CD14-positive monocyte (primary cell): ENCODE results near the gene WDR7. TPM values are rescaled to one million over a fixed set of nuclear protein-coding genes. Genes with fewer than 3 reads are reported as not detected.

ENCODE experiments used
- DNase-seq, 3 donors: peaks; one replicate each; pipeline ENCODE4 v3.0.0-alpha.2; 2011 to 2022
- H2AFZ ChIP-seq: 2 replicates; pipeline ENCODE4 v1.6.0; 2012; ENCODE audit warnings: mild to moderate bottlenecking, low read depth, low read length, inconsistent platforms; ENCODE audit not compliant: insufficient read depth, poor library complexity, severe bottlenecking
- H3K27ac ChIP-seq, 2 donors: 1 replicate in 1 of 2; 2 replicates in 1 of 2; pipeline ENCODE4 v1.5.1; 2012 to 2013; ENCODE audit warnings: low read length in 2 of 2, control low read depth in 1 of 2, inconsistent platforms in 1 of 2, low read depth in 1 of 2, mild to moderate bottlenecking in 1 of 2
- H3K27me3 ChIP-seq, 2 donors: one replicate each; pipeline versions ENCODE4 v1.6.0 to v1.6.1; 2011 to 2013; ENCODE audit warnings: low read length in 2 of 2; ENCODE audit not compliant: control insufficient read depth in 2 of 2, insufficient read depth in 2 of 2
- H3K36me3 ChIP-seq, 2 donors: replicated peaks in 1 of 2; 1 replicate in 1 of 2; 2 replicates in 1 of 2; pipeline versions ENCODE4 v1.5.1 to v1.6.1; 2012 to 2013; ENCODE audit warnings: low read length in 2 of 2, control low read depth in 1 of 2, inconsistent platforms in 1 of 2, mild to moderate bottlenecking in 1 of 2; ENCODE audit not compliant: insufficient read depth in 2 of 2, control insufficient read depth in 1 of 2
- H3K4me1 ChIP-seq, 2 donors: 1 replicate in 1 of 2; 2 replicates in 1 of 2; pipeline versions ENCODE4 v1.5.1 to v1.6.1; 2012 to 2013; ENCODE audit warnings: low read length in 2 of 2, control low read depth in 1 of 2, inconsistent platforms in 1 of 2, mild to moderate bottlenecking in 1 of 2, moderate library complexity in 1 of 2; ENCODE audit not compliant: insufficient read depth in 2 of 2, control insufficient read depth in 1 of 2
- H3K4me2 ChIP-seq: replicated peaks from 2 replicates; pipeline ENCODE3; 2012; ENCODE audit warnings: low read length, moderate library complexity, mild to moderate bottlenecking; ENCODE audit not compliant: poor library complexity, severe bottlenecking; ENCODE audit errors: extremely low read depth
- H3K4me3 ChIP-seq, 3 experiments: fragments of 200-600 bp in 1 of 3; sonication (generic) in 1 of 3; replicated peaks in 1 of 3; 1 replicate in 2 of 3; 2 replicates in 1 of 3; pipeline ENCODE4 v1.5.1; 2011 to 2013; ENCODE audit warnings: low read length in 3 of 3, mild to moderate bottlenecking in 3 of 3, control low read depth in 2 of 3, low read depth in 2 of 3, inconsistent platforms in 1 of 3, moderate library complexity in 1 of 3
- H3K79me2 ChIP-seq: 2 replicates; pipeline ENCODE4 v1.6.0; 2012; ENCODE audit warnings: mild to moderate bottlenecking, control low read depth, inconsistent platforms, low read length, moderate library complexity; ENCODE audit not compliant: insufficient read depth
- H3K9ac ChIP-seq: 2 replicates; pipeline ENCODE4 v1.6.0; 2017; ENCODE audit warnings: low read length, mild to moderate bottlenecking; ENCODE audit not compliant: insufficient read depth, poor library complexity, severe bottlenecking
- H3K9me3 ChIP-seq, 2 donors: replicated peaks in 1 of 2; 1 replicate in 1 of 2; 2 replicates in 1 of 2; pipeline versions ENCODE4 v1.5.1 to v1.6.1; 2012 to 2013; ENCODE audit warnings: low read length in 2 of 2, control low read depth in 1 of 2; ENCODE audit not compliant: control insufficient read depth in 1 of 2, insufficient read depth in 1 of 2
- H4K20me1 ChIP-seq: 2 replicates; pipeline ENCODE4 v1.6.0; 2012; ENCODE audit warnings: mild to moderate bottlenecking, low read length, control low read depth, moderate library complexity; ENCODE audit not compliant: insufficient read depth
- H3K27ac Mint-ChIP-seq, 7 donors: one replicate each; pipeline ENCODE4 v1.8.0; 2020; ENCODE audit warnings: mild to moderate bottlenecking in 7 of 7, mixed read lengths in 7 of 7, moderate library complexity in 6 of 7, inconsistent platforms in 2 of 7
- H3K27me3 Mint-ChIP-seq, 3 donors: one replicate each; pipeline ENCODE4 v1.8.0; 2021 to 2022; ENCODE audit warnings: low read depth in 3 of 3, mild to moderate bottlenecking in 3 of 3, mixed read lengths in 3 of 3, moderate library complexity in 3 of 3, inconsistent platforms in 1 of 3
- H3K36me3 Mint-ChIP-seq, 2 donors: one replicate each; pipeline ENCODE4 v1.8.0; 2020; ENCODE audit warnings: mixed read lengths in 2 of 2, inconsistent platforms in 1 of 2, mild to moderate bottlenecking in 1 of 2
- H3K4me1 Mint-ChIP-seq: one replicate; pipeline ENCODE4 v1.8.0; 2020; ENCODE audit warnings: mild to moderate bottlenecking, mixed read lengths
- H3K4me3 Mint-ChIP-seq, 2 donors: one replicate each; pipeline ENCODE4 v1.8.0; 2020; ENCODE audit warnings: mild to moderate bottlenecking in 2 of 2, mixed read lengths in 2 of 2, moderate library complexity in 1 of 2
- H3K9me3 Mint-ChIP-seq, 7 donors: one replicate each; pipeline ENCODE4 v1.8.0; 2020 to 2022; ENCODE audit warnings: mixed read lengths in 7 of 7, mild to moderate bottlenecking in 6 of 7, moderate library complexity in 6 of 7, inconsistent platforms in 2 of 7
- WGBS: methylation state at CpG from one replicate; pipeline ENCODE4 v1.1.5; 2013; ENCODE audit warnings: missing lambda C conversion rate; ENCODE audit not compliant: insufficient coverage; 5-methylcytosine and 5-hydroxymethylcytosine counted together
- intact Hi-C, 2 donors: fragments of 100-400 bp; cut with micrococcal nuclease; formaldehyde crosslinking; loops; one replicate each; pipeline versions ENCODE4 v1.15.0 to v1.15.1; 2023
- polyA plus RNA-seq, 3 donors: library from polyadenylated mRNA; depleted of rRNA in 1 of 3; unstranded in 2 of 3; stranded (reverse) in 1 of 3; fragments of 300-500 nt in 2 of 3; fragments of >200 nt in 1 of 3; fragmentation: Illumina TruSeq in 2 of 3; gene quantifications; 1 replicate in 2 of 3; 2 replicates in 1 of 3; pipeline ENCODE4 v1.2.3, GENCODE V29; 2012 to 2021
- TF ChIP-seq, protein P1 (sequence below): fragments of 200-600 bp; IDR thresholded peaks from one replicate; pipeline ENCODE4 v1.8.0; 2022; ENCODE audit warnings: antibody characterized with exemption, mild to moderate bottlenecking

Gene WDR7
- polyA plus RNA-seq, 3 donors = 9.1 to 23.6 (median 9.5) TPM

GRCh38 chr18:56990678-56991077 lies 339.5 kb downstream of the WDR7 start:
- Histone ChIP-seq H3K79me2 (no peaks in the 10 kb centered on the region), H3K9me3 (no peaks in the 10 kb centered on the region), H3K4me2 (no peak overlapping the region), H4K20me1 (no peaks in the 10 kb centered on the region), H3K4me1 (no peaks in the 10 kb centered on the region), H3K9ac (no peak overlapping the region), H3K36me3 (no peaks in the 10 kb centered on the region), H3K4me3 (no peak overlapping the region), H2AFZ (no peak overlapping the region), H3K27me3 (no peaks in the 10 kb centered on the region), H3K27ac (no peak overlapping the region)
- peaks cover 3 to 15% of the 10 kb centered on the region in 2 donors for H3K36me3 Mint-ChIP-seq
- TF ChIP-seq, protein P1, sequence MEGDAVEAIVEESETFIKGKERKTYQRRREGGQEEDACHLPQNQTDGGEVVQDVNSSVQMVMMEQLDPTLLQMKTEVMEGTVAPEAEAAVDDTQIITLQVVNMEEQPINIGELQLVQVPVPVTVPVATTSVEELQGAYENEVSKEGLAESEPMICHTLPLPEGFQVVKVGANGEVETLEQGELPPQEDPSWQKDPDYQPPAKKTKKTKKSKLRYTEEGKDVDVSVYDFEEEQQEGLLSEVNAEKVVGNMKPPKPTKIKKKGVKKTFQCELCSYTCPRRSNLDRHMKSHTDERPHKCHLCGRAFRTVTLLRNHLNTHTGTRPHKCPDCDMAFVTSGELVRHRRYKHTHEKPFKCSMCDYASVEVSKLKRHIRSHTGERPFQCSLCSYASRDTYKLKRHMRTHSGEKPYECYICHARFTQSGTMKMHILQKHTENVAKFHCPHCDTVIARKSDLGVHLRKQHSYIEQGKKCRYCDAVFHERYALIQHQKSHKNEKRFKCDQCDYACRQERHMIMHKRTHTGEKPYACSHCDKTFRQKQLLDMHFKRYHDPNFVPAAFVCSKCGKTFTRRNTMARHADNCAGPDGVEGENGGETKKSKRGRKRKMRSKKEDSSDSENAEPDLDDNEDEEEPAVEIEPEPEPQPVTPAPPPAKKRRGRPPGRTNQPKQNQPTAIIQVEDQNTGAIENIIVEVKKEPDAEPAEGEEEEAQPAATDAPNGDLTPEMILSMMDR = no peak
- DNase-seq = no peak
- H3K9me3 Mint-ChIP-seq = peaks cover 0 to 4% (median 0%) of the 10 kb centered on the region in 7 donors
- H3K27ac Mint-ChIP-seq = peak overlapping the region in 1 of 7 donors; percentile 73
- H3K27me3 Mint-ChIP-seq = no peaks in the 10 kb centered on the region
- intact Hi-C loops = no loop called here
- no peaks in the 10 kb centered on the region for H3K4me1 Mint-ChIP-seq
- WGBS = no CpG with 5 or more reads among the region's 1 CpG
- no peak overlapping the region for H3K4me3 Mint-ChIP-seq

DNA sequence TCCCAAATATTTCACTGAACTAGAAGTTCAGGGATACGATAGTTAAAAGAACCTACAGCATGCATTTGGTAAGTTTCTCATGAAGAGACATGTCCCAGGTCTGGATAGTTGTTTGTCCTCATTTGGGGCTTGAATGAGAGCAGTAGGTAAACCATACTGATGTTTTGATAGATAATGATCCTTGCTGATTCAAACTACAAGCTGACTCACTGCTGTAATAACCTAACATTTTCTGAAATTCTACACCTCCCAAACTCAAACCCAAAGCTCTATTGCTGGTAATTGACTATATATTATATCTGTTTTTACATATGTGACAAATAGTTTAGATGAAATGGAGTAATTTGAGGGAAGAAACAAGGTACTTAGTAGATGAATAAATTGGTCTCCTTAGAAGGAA lies 341.6 kb downstream of the WDR7 start:
- H3K36me3 Mint-ChIP-seq = peaks cover 5 to 16% of the 10 kb centered on the region in 2 donors
- no peak overlapping the region for H3K27ac Mint-ChIP-seq
- H3K27me3 ChIP-seq = no peaks in the 10 kb centered on the region
- no peaks in the 10 kb centered on the region for H3K4me1 Mint-ChIP-seq
- no peak overlapping the region for H3K9ac ChIP-seq
- H2AFZ ChIP-seq = no peak overlapping the region
- no peak overlapping the region for H3K4me3 Mint-ChIP-seq
- H3K27me3 Mint-ChIP-seq = no peaks in the 10 kb centered on the region
- no peaks in the 10 kb centered on the region for H3K9me3 ChIP-seq
- intact Hi-C loops = no loop called here
- no peak for DNase-seq
- H3K4me3 ChIP-seq = no peak overlapping the region
- H4K20me1 ChIP-seq = no peaks in the 10 kb centered on the region
- H3K36me3 ChIP-seq = no peaks in the 10 kb centered on the region
- H3K4me1 ChIP-seq = no peaks in the 10 kb centered on the region
- H3K27ac ChIP-seq = no peak overlapping the region
- peaks cover 0 to 4% (median 0%) of the 10 kb centered on the region in 7 donors for H3K9me3 Mint-ChIP-seq
- H3K4me2 ChIP-seq = no peak overlapping the region
- no CpG with 5 or more reads among the region's 1 CpG for WGBS
- no peaks in the 10 kb centered on the region for H3K79me2 ChIP-seq
- TF ChIP-seq, protein P1 = no peak
